Limb (tissue), 2 donors: ENCODE measurements around the gene TWSG1.
"Not testable (repeated sequence)": the region's sequence is repeated elsewhere in the genome, so short reads cannot be mapped to it uniquely, and the experiment has no call there.

Source experiments
- DNase-seq, 2 donors: peaks; one replicate each; pipeline ENCODE4 v3.0.0-alpha.2; 2016; ENCODE audit errors: extremely low spot score in 2 of 2

TWSG1 gene

GRCh38 chr18:9386879-9387278, 52.3 kb downstream of the TWSG1 start:
- no peak for DNase-seq

GRCh38 chr18:9387891-9388290, 53.3 kb downstream of the TWSG1 start:
- no peak for DNase-seq

- no peak for DNase-seq
Measured at GRCh38 chr18:9389706-9390105, 55.1 kb downstream of the TWSG1 start.

GRCh38 chr18:9392726-9393125, 58.2 kb downstream of the TWSG1 start:
- no peak for DNase-seq

GRCh38 chr18:9394046-9394445, 59.5 kb downstream of the TWSG1 start:
- no peak for DNase-seq

- no peak for DNase-seq
Measured at GRCh38 chr18:9400197-9400596, 65.6 kb downstream of the TWSG1 start.

GRCh38 chr18:9401176-9401575, 66.6 kb downstream of the TWSG1 start:
- no peak for DNase-seq

- DNase-seq: not testable (repeated sequence)
Measured at GRCh38 chr18:9402358-9403007, 67.9 kb downstream of the TWSG1 start.

GRCh38 chr18:9403795-9404564, 69.4 kb downstream of the TWSG1 start:
- DNase-seq: no peak

GRCh38 chr18:9404565-9405060, 70.0 kb downstream of the TWSG1 start:
- DNase-seq: no peak

GRCh38 chr18:9405130-9405529, 70.6 kb downstream of the TWSG1 start:
- DNase-seq: no peak

- DNase-seq: no peak
Measured at GRCh38 chr18:9405977-9406376, 71.4 kb downstream of the TWSG1 start.

- no peak for DNase-seq
Measured at GRCh38 chr18:9410515-9410914, 75.9 kb downstream of the TWSG1 start.

- peak in 1 of 2 donors; percentile 78 for DNase-seq
Measured at GRCh38 chr18:9413576-9413975, 79.0 kb downstream of the TWSG1 start.

- DNase-seq: no peak
Measured at GRCh38 chr18:9416563-9417072, 82.0 kb downstream of the TWSG1 start.

- DNase-seq: peak; percentile 81 to 90
Measured at GRCh38 chr18:9417073-9417851, 82.7 kb downstream of the TWSG1 start.

- DNase-seq: no peak
Measured at GRCh38 chr18:9418047-9418690, 83.6 kb downstream of the TWSG1 start.

- no peak for DNase-seq
Measured at GRCh38 chr18:9419956-9420631, 85.5 kb downstream of the TWSG1 start.

- DNase-seq: no peak
Measured at GRCh38 chr18:9421096-9421900, 86.7 kb downstream of the TWSG1 start.

- no peak for DNase-seq
Measured at GRCh38 chr18:9421901-9422327, 87.3 kb downstream of the TWSG1 start.
